DOHH2 (cell line): ENCODE measurements around the gene SMARCD3.

ENCODE experiments used
- H3F3A ChIP-seq: fragments of 200-600 bp; sonication (generic), shearing (Covaris generic); 2 replicates; pipeline ENCODE4 v1.6.0; 2016; ENCODE audit warnings: antibody characterized with exemption, mild to moderate bottlenecking; ENCODE audit not compliant: control insufficient read depth, insufficient read depth
- H3K27ac ChIP-seq: fragments of 200-600 bp; sonication (generic); 2 replicates; pipeline ENCODE4 v1.5.1; 2014; ENCODE audit warnings: low read depth, mild to moderate bottlenecking, low read length, moderate library complexity
- H3K27me3 ChIP-seq: fragments of 200-600 bp; sonication (generic); 2 replicates; pipeline ENCODE4 v1.6.1; 2014; ENCODE audit warnings: mild to moderate bottlenecking, low read length, mixed read lengths; ENCODE audit not compliant: control insufficient read depth
- H3K36me3 ChIP-seq: fragments of 200-600 bp; sonication (generic); 2 replicates; pipeline ENCODE4 v1.6.1; 2014; ENCODE audit warnings: mild to moderate bottlenecking, low read length, moderate library complexity, mixed read lengths; ENCODE audit not compliant: control insufficient read depth
- H3K4me1 ChIP-seq: fragments of 200-600 bp; sonication (generic); 2 replicates; pipeline ENCODE4 v1.6.1; 2014; ENCODE audit warnings: mild to moderate bottlenecking, low read length, mixed read lengths; ENCODE audit not compliant: control insufficient read depth
- H3K4me2 ChIP-seq: fragments of 200-600 bp; sonication (generic); 2 replicates; pipeline ENCODE4 v1.6.0; 2014; ENCODE audit warnings: mild to moderate bottlenecking, low read length, moderate library complexity
- H3K4me3 ChIP-seq: fragments of 200-600 bp; sonication (generic); 2 replicates; pipeline ENCODE4 v1.5.1; 2014; ENCODE audit warnings: mild to moderate bottlenecking, low read length, mixed read lengths
- H3K79me2 ChIP-seq: fragments of 200-600 bp; sonication (generic); 2 replicates; pipeline ENCODE4 v1.6.1; 2014; ENCODE audit warnings: mild to moderate bottlenecking, low read length, mixed read lengths; ENCODE audit not compliant: control insufficient read depth
- H3K9me2 ChIP-seq: fragments of 200-600 bp; sonication (generic); replicated peaks from 2 replicates; pipeline ENCODE4 v1.6.1; 2014; ENCODE audit warnings: mild to moderate bottlenecking, low read length, mixed read lengths; ENCODE audit not compliant: control insufficient read depth
- H3K9me3 ChIP-seq: fragments of 200-600 bp; sonication (generic); 2 replicates; pipeline ENCODE4 v1.6.1; 2014; ENCODE audit warnings: antibody characterized with exemption, low read length, mixed read lengths; ENCODE audit not compliant: control insufficient read depth, insufficient read depth
- H4K20me1 ChIP-seq: fragments of 200-600 bp; sonication (generic); 2 replicates; pipeline ENCODE4 v1.6.0; 2014; ENCODE audit warnings: low read depth, mild to moderate bottlenecking, antibody characterized with exemption, low read length, moderate library complexity; ENCODE audit not compliant: control insufficient read depth, insufficient read depth
- CTCF ChIP-seq: fragments of 200-600 bp; sonication (generic); IDR thresholded peaks from one replicate; pipeline ENCODE4 v1.5.1; 2014; ENCODE audit warnings: antibody characterized with exemption, mild to moderate bottlenecking, low read depth, low read length; ENCODE audit not compliant: poor library complexity, severe bottlenecking
- EZH2phosphoT487 ChIP-seq: fragments of 200-600 bp; sonication (generic); IDR thresholded peaks from 2 replicates; pipeline ENCODE4 v1.6.1; 2017; ENCODE audit warnings: borderline replicate concordance, mild to moderate bottlenecking, antibody characterized with exemption, low read length, moderate library complexity, mixed read lengths

Gene SMARCD3

GRCh38 chr7:151191544-151191943, 57.0 kb downstream of the SMARCD3 start:
- Histone ChIP-seq H3K27me3 (peaks cover 36% of the 10 kb centered on the region), H3K79me2 (no peaks in the 10 kb centered on the region), H3K9me2 (no peaks in the 10 kb centered on the region), H3K4me3 (no peak overlapping the region), H3K9me3 (no peaks in the 10 kb centered on the region), H3K4me2 (no peak overlapping the region), H3K27ac (no peak overlapping the region), H4K20me1 (no peaks in the 10 kb centered on the region), H3F3A (no peaks in the 10 kb centered on the region), H3K36me3 (no peaks in the 10 kb centered on the region), H3K4me1 (peaks cover 8% of the 10 kb centered on the region; the same call in 1 of the 2 replicates)
- TF ChIP-seq CTCF (no peak), EZH2phosphoT487 (no peak)

GRCh38 chr7:151189038-151189437, 59.5 kb downstream of the SMARCD3 start:
- no peaks in the 10 kb centered on the region for H4K20me1 ChIP-seq

More at GRCh38 chr7:151189038-151189437, 59.5 kb downstream of the SMARCD3 start:
- Histone ChIP-seq H3K9me3 (no peaks in the 10 kb centered on the region), H3K4me1 (peaks cover 8% of the 10 kb centered on the region; the same call in 1 of the 2 replicates), H3K27me3 (peaks cover 32% of the 10 kb centered on the region), H3K27ac (no peak overlapping the region), H3K4me2 (no peak overlapping the region), H3K36me3 (no peaks in the 10 kb centered on the region), H3K4me3 (no peak overlapping the region), H3K9me2 (no peaks in the 10 kb centered on the region), H3F3A (no peaks in the 10 kb centered on the region), H3K79me2 (no peaks in the 10 kb centered on the region)
- TF ChIP-seq CTCF, result no peak
- TF ChIP-seq EZH2phosphoT487, result no peak
